Neural cell (in vitro differentiated cells): ENCODE measurements around the gene ACTRT3. TPM values are rescaled to one million over a fixed set of nuclear protein-coding genes. Genes with fewer than 3 reads are reported as not detected.

Source experiments
- H2AFZ ChIP-seq: fragments of 200-600, 300-800 bp; sonication (generic), shearing (Covaris generic); 2 replicates; pipeline ENCODE4 v1.6.0; 2014; ENCODE audit warnings: low read depth, mild to moderate bottlenecking, antibody characterized with exemption, low read length, moderate library complexity
- H3F3A ChIP-seq: fragments of 200-600 bp; shearing (Covaris generic); 2 replicates; pipeline ENCODE4 v1.6.1; 2016; ENCODE audit warnings: mild to moderate bottlenecking, moderate library complexity, mixed read lengths, antibody characterized with exemption, low read length; ENCODE audit not compliant: insufficient read depth, poor library complexity, severe bottlenecking
- H3K27ac ChIP-seq: fragments of 200-600, 300-800 bp; sonication (generic), shearing (Covaris generic); 2 replicates; pipeline ENCODE4 v1.5.1; 2014; ENCODE audit warnings: mild to moderate bottlenecking, low read length, moderate library complexity
- H3K27me3 ChIP-seq: fragments of 300-800, 200-600 bp; sonication (generic), shearing (Covaris generic); 2 replicates; pipeline ENCODE4 v1.6.0; 2014; ENCODE audit warnings: mild to moderate bottlenecking, low read depth, low read length, moderate library complexity; ENCODE audit not compliant: insufficient read depth
- H3K36me3 ChIP-seq: fragments of 300-800, 200-600 bp; sonication (generic), shearing (Covaris generic); 2 replicates; pipeline ENCODE4 v1.5.1; 2014; ENCODE audit warnings: mild to moderate bottlenecking, antibody characterized with exemption, low read length, moderate library complexity; ENCODE audit not compliant: insufficient read depth
- H3K4me2 ChIP-seq: fragments of 300-800, 200-600 bp; sonication (generic), shearing (Covaris generic); 2 replicates; pipeline ENCODE4 v1.6.0; 2014; ENCODE audit warnings: mild to moderate bottlenecking, low read length
- H3K4me3 ChIP-seq: fragments of 300-800, 200-600 bp; sonication (generic), shearing (Covaris generic); 2 replicates; pipeline ENCODE4 v1.5.1; 2014; ENCODE audit warnings: mild to moderate bottlenecking, low read length, moderate library complexity
- H3K79me2 ChIP-seq: fragments of 200-600 bp; shearing (Covaris generic); replicated peaks from 2 replicates; pipeline ENCODE4 v1.6.0; 2014; ENCODE audit warnings: mild to moderate bottlenecking, low read length, moderate library complexity; ENCODE audit not compliant: insufficient read depth
- H3K9ac ChIP-seq: fragments of 300-800, 200-600 bp; sonication (generic), shearing (Covaris generic); 2 replicates; pipeline ENCODE4 v1.6.1; 2016; ENCODE audit warnings: mild to moderate bottlenecking, low read length, mixed read lengths
- H3K9me2 ChIP-seq: fragments of 200-600 bp; shearing (Covaris generic); 2 replicates; pipeline ENCODE4 v1.6.1; 2016; ENCODE audit warnings: mild to moderate bottlenecking, low read length, mixed read lengths; ENCODE audit not compliant: insufficient read depth
- H3K9me3 ChIP-seq: fragments of 200-600, 300-800 bp; sonication (generic), shearing (Covaris generic); 2 replicates; pipeline ENCODE4 v1.6.1; 2016; ENCODE audit warnings: mild to moderate bottlenecking, mixed run types, low read length, moderate library complexity, mixed read lengths
- H4K20me1 ChIP-seq: fragments of 200-600 bp; shearing (Covaris generic); 2 replicates; pipeline ENCODE4 v1.6.1; 2016; ENCODE audit warnings: mild to moderate bottlenecking, mixed run types; ENCODE audit not compliant: insufficient read depth
- EP300 ChIP-seq: fragments of 450-650 bp; conservative IDR thresholded peaks from 2 replicates; pipeline ENCODE4 v1.6.1; 2014; ENCODE audit warnings: antibody characterized with exemption, mild to moderate bottlenecking, moderate library complexity; ENCODE audit not compliant: poor library complexity, severe bottlenecking
- EZH2 ChIP-seq: fragments of 200-600, 300-800 bp; shearing (Covaris generic), sonication (generic); IDR thresholded peaks from 2 replicates; pipeline ENCODE4 v1.6.1; 2014; ENCODE audit warnings: antibody characterized with exemption, low read length, borderline replicate concordance, mild to moderate bottlenecking; ENCODE audit not compliant: insufficient read depth, poor library complexity, severe bottlenecking
- MXI1 ChIP-seq: fragments of 450-650 bp; conservative IDR thresholded peaks from 2 replicates; pipeline ENCODE4 v1.6.1; 2014; ENCODE audit warnings: antibody characterized with exemption, mild to moderate bottlenecking; ENCODE audit not compliant: poor library complexity, severe bottlenecking
- POLR2AphosphoS5 ChIP-seq: IDR thresholded peaks from 2 replicates; pipeline ENCODE4 v1.6.1; 2012
- RAD21 ChIP-seq: fragments of 450-650 bp; conservative IDR thresholded peaks from 2 replicates; pipeline ENCODE4 v1.6.1; 2014; ENCODE audit warnings: antibody characterized with exemption, mild to moderate bottlenecking, moderate library complexity
- SMC3 ChIP-seq: fragments of 450-650 bp; conservative IDR thresholded peaks from 2 replicates; pipeline ENCODE4 v1.6.1; 2014; ENCODE audit warnings: antibody characterized with exemption, mild to moderate bottlenecking, moderate library complexity; ENCODE audit not compliant: poor library complexity
- TAF1 ChIP-seq: IDR thresholded peaks from 2 replicates; pipeline ENCODE4 v1.6.1; 2012; ENCODE audit warnings: low read depth
- polyA plus RNA-seq: library from polyadenylated mRNA; depleted of rRNA; stranded (reverse); fragments of >200 nt; gene quantifications from 2 replicates; pipeline ENCODE4 v1.2.3, GENCODE V29; 2014
- TF ChIP-seq, protein P1 (sequence below): fragments of 450-650 bp; IDR thresholded peaks from 2 replicates; pipeline ENCODE4 v1.5.1; 2014; ENCODE audit warnings: antibody characterized with exemption, mild to moderate bottlenecking, moderate library complexity; ENCODE audit not compliant: poor library complexity, severe bottlenecking
- TF ChIP-seq, protein P2 (sequence below): IDR thresholded peaks from 2 replicates; pipeline ENCODE4 v1.6.1; 2012; ENCODE audit warnings: borderline replicate concordance

The ACTRT3 gene
- polyA plus RNA-seq, 1 donor from 2014 or later, result not detected

DNA sequence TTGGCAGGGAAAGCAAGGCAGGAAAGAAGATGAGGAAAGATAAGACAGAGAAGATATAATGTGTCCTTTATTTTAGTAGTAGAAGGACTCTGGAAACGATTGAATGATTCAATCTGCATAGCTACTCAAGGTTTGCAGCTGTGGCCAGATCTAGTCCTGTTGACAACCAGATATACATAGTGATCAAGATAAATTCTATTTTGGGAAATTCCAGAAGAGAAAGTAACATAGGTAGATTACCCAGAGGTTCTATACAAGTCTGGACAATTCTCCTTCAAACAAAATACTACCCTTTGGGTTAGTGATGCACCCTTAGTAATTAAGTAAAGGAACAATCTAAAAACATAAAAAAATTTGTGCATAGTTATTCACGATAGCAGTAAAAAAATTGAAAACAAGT, 13.9 kb downstream of the ACTRT3 start:
- no peaks in the 10 kb centered on the region for H4K20me1 ChIP-seq
- H3K9me3 ChIP-seq, result no peaks in the 10 kb centered on the region
- H3K9ac ChIP-seq, result no peak overlapping the region
- no peak overlapping the region for H3K4me2 ChIP-seq
- H3K36me3 ChIP-seq, result no peaks in the 10 kb centered on the region
- H2AFZ ChIP-seq, result no peak overlapping the region
- H3K79me2 ChIP-seq, result no peaks in the 10 kb centered on the region
- no peak overlapping the region for H3K27ac ChIP-seq
- H3K9me2 ChIP-seq, result no peaks in the 10 kb centered on the region
- H3K27me3 ChIP-seq, result no peaks in the 10 kb centered on the region
- TF ChIP-seq SMC3 (no peak), RAD21 (no peak), MXI1 (no peak), EP300 (no peak), TAF1 (no peak), EZH2 (no peak)
- TF ChIP-seq, protein P1, sequence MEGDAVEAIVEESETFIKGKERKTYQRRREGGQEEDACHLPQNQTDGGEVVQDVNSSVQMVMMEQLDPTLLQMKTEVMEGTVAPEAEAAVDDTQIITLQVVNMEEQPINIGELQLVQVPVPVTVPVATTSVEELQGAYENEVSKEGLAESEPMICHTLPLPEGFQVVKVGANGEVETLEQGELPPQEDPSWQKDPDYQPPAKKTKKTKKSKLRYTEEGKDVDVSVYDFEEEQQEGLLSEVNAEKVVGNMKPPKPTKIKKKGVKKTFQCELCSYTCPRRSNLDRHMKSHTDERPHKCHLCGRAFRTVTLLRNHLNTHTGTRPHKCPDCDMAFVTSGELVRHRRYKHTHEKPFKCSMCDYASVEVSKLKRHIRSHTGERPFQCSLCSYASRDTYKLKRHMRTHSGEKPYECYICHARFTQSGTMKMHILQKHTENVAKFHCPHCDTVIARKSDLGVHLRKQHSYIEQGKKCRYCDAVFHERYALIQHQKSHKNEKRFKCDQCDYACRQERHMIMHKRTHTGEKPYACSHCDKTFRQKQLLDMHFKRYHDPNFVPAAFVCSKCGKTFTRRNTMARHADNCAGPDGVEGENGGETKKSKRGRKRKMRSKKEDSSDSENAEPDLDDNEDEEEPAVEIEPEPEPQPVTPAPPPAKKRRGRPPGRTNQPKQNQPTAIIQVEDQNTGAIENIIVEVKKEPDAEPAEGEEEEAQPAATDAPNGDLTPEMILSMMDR, result no peak
- H3K4me3 ChIP-seq, result no peak overlapping the region
- H3F3A ChIP-seq, result no peaks in the 10 kb centered on the region

DNA sequence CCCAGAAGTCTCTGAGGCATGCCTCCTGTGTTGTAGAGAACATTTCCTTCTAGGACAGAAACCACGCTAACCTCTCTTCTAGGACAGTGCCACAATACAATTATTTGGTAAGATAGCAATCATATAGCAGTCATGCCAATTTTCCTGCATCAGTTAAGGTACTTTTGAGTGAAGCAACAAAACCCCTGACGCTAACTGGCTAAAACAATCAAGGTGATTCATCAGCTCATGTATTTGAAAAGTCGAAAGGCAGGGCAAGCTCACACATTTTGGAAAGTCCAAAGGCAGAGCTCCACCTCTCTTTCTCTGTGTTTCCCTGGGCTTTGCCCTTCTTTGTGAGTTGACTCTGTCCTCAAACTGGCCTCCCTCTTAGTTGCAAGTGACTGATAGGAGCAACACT, 14.7 kb downstream of the ACTRT3 start:
- H3K4me2 ChIP-seq, result no peak overlapping the region
- H3K79me2 ChIP-seq, result no peaks in the 10 kb centered on the region
- H3K27me3 ChIP-seq, result no peaks in the 10 kb centered on the region
- H4K20me1 ChIP-seq, result no peaks in the 10 kb centered on the region
- no peaks in the 10 kb centered on the region for H3K36me3 ChIP-seq
- H3K4me3 ChIP-seq, result no peak overlapping the region
- no peaks in the 10 kb centered on the region for H3F3A ChIP-seq
- no peaks in the 10 kb centered on the region for H3K9me3 ChIP-seq
- H3K9ac ChIP-seq, result no peak overlapping the region
- no peaks in the 10 kb centered on the region for H3K9me2 ChIP-seq
- TF ChIP-seq MXI1 (no peak), EZH2 (no peak), RAD21 (no peak), POLR2AphosphoS5 (no peak), EP300 (no peak)
- H3K27ac ChIP-seq, result no peak overlapping the region
- no peak overlapping the region for H2AFZ ChIP-seq

DNA sequence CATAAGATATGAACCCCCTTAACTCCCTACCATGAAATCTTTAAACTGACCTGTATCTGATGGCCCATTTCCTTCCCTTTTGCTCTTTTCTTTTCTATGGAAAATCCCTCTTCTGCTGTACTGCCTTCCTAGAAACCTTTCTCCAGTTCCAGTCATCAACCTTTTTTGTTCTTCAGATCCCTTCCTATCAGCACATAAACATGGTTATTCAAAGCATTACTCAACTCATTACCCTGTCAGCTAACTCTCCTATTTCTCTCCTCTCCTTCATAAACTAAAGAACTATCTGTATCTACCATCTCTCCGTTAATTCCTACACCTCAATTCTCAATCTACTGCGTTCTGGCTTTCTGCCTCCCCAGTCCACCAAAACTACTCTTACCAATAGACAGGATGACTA, 17.5 kb downstream of the ACTRT3 start:
- Histone ChIP-seq H2AFZ (no peak overlapping the region), H3K27me3 (no peaks in the 10 kb centered on the region)
- TF ChIP-seq, protein P1, result no peak
- no peak for TF ChIP-seq RAD21
- TF ChIP-seq TAF1, result no peak
- TF ChIP-seq MXI1, result no peak
- TF ChIP-seq POLR2AphosphoS5, result no peak
- no peak for TF ChIP-seq EP300
- no peak for TF ChIP-seq EZH2
- TF ChIP-seq, protein P2, sequence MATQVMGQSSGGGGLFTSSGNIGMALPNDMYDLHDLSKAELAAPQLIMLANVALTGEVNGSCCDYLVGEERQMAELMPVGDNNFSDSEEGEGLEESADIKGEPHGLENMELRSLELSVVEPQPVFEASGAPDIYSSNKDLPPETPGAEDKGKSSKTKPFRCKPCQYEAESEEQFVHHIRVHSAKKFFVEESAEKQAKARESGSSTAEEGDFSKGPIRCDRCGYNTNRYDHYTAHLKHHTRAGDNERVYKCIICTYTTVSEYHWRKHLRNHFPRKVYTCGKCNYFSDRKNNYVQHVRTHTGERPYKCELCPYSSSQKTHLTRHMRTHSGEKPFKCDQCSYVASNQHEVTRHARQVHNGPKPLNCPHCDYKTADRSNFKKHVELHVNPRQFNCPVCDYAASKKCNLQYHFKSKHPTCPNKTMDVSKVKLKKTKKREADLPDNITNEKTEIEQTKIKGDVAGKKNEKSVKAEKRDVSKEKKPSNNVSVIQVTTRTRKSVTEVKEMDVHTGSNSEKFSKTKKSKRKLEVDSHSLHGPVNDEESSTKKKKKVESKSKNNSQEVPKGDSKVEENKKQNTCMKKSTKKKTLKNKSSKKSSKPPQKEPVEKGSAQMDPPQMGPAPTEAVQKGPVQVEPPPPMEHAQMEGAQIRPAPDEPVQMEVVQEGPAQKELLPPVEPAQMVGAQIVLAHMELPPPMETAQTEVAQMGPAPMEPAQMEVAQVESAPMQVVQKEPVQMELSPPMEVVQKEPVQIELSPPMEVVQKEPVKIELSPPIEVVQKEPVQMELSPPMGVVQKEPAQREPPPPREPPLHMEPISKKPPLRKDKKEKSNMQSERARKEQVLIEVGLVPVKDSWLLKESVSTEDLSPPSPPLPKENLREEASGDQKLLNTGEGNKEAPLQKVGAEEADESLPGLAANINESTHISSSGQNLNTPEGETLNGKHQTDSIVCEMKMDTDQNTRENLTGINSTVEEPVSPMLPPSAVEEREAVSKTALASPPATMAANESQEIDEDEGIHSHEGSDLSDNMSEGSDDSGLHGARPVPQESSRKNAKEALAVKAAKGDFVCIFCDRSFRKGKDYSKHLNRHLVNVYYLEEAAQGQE, result no peak
- TF ChIP-seq SMC3, result no peak

More for the DNA sequence above, 17.5 kb downstream of the ACTRT3 start:
- Histone ChIP-seq H3K9me3 (no peaks in the 10 kb centered on the region), H3F3A (no peaks in the 10 kb centered on the region), H3K79me2 (no peaks in the 10 kb centered on the region), H3K9me2 (no peaks in the 10 kb centered on the region), H4K20me1 (no peaks in the 10 kb centered on the region), H3K4me2 (no peak overlapping the region), H3K27ac (no peak overlapping the region), H3K9ac (no peak overlapping the region), H3K4me3 (no peak overlapping the region), H3K36me3 (no peaks in the 10 kb centered on the region)
